K562 (cell line): ENCODE measurements around the gene SMIM35. TPM values are rescaled to one million over a fixed set of nuclear protein-coding genes. Genes with fewer than 3 reads are reported as not detected.

ENCODE experiments used
- ATAC-seq: fragments of 200-7000 bp; cut with Tn5 transposase; 3 replicates; pipeline ENCODE4 v1.9.1; 2020; ENCODE audit warnings: moderate library complexity
- BruUV-seq: library from RNA; stranded (reverse); fragments of 400-500 nt; replicated peaks from 2 replicates; lab custom pipeline; 2021; lab: Mats Ljungman, UMichigan
- CTCF ChIA-PET: fragments of 300-600 bp; formaldehyde crosslinking; extraction: SDS; loops from one replicate; lab custom pipeline; 2021; ENCODE audit warnings: low intra/inter-chr PET ratio; lab: Yijun Ruan, JAX
- POLR2A ChIA-PET: fragments of 300-600, 350-650 bp; sonication (Branson Sonifier 250); formaldehyde crosslinking; extraction: SDS; loops from one replicate; lab custom pipeline; 2021; ENCODE audit warnings: antibody characterized with exemption, inconsistent platforms; lab: Yijun Ruan, JAX
- DNase-seq, 4 experiments: peaks; one replicate each; pipeline versions ENCODE4 v3.0.0 to v3.0.0-alpha.2; 2011 to 2018; ENCODE audit warnings: low spot score in 3 of 4, mixed read lengths in 3 of 4; ENCODE audit errors: extremely low read depth in 1 of 4
- FAIRE-seq: peaks from 2 replicates; lab custom pipeline; 2011; peaks lifted over from hg19 to GRCh38; lab: Jason Lieb, UNC
- H2AFZ ChIP-seq: 2 replicates; pipeline ENCODE4 v1.6.0; 2011; ENCODE audit warnings: low read depth, low read length, control low read depth, inconsistent platforms
- H3K27ac ChIP-seq: fragments of 200-600 bp; 3 replicates; pipeline ENCODE4 v1.8.0; 2011; ENCODE audit warnings: low read depth, mild to moderate bottlenecking, control low read depth, inconsistent platforms, low read length, moderate library complexity, mixed read lengths; ENCODE audit errors: extremely low read depth
- H3K27me3 ChIP-seq, 2 experiments: fragments of 300-600 bp in 1 of 2; 2 replicates in 1 of 2; 3 replicates in 1 of 2; pipeline versions ENCODE4 v1.6.0 to v1.8.0; 2011; ENCODE audit warnings: inconsistent platforms in 2 of 2, low read length in 2 of 2, mild to moderate bottlenecking in 1 of 2, mixed read lengths in 1 of 2, moderate library complexity in 1 of 2; ENCODE audit not compliant: control insufficient read depth in 2 of 2, insufficient read depth in 2 of 2
- H3K36me3 ChIP-seq: fragments of 300-600 bp; 3 replicates; pipeline ENCODE4 v1.8.0; 2011; ENCODE audit warnings: mild to moderate bottlenecking, low read length, inconsistent platforms; ENCODE audit not compliant: control insufficient read depth, insufficient read depth
- H3K4me1 ChIP-seq, 2 experiments: fragments of 200-600 bp in 1 of 2; replicated peaks in 1 of 2; 2 replicates in 1 of 2; 3 replicates in 1 of 2; pipeline versions ENCODE4 v1.5.1 to v1.8.0; 2011; ENCODE audit warnings: inconsistent platforms in 2 of 2, low read length in 2 of 2, mild to moderate bottlenecking in 1 of 2, mixed read lengths in 1 of 2, moderate library complexity in 1 of 2; ENCODE audit not compliant: control insufficient read depth in 2 of 2, insufficient read depth in 2 of 2
- H3K4me2 ChIP-seq: 2 replicates; pipeline ENCODE4 v1.6.1; 2011; ENCODE audit warnings: low read length, control low read depth, inconsistent platforms, mixed read lengths; ENCODE audit not compliant: insufficient read depth
- H3K4me3 ChIP-seq: fragments of 200-600 bp; sonication (generic), shearing (Covaris generic); 2 replicates; pipeline ENCODE4 v1.5.1; 2016; ENCODE audit warnings: control low read depth, inconsistent platforms
- H3K79me2 ChIP-seq: fragments of 200-600 bp; 3 replicates; pipeline ENCODE4 v1.8.0; 2011; ENCODE audit warnings: low read length, inconsistent platforms; ENCODE audit not compliant: control insufficient read depth, insufficient read depth
- H3K9ac ChIP-seq, 2 experiments: 2 replicates each; pipeline versions ENCODE4 v1.6.0 to v1.6.1; 2011; ENCODE audit warnings: low read depth in 2 of 2, low read length in 2 of 2, control low read depth in 1 of 2, inconsistent platforms in 1 of 2, mild to moderate bottlenecking in 1 of 2, mixed read lengths in 1 of 2; ENCODE audit not compliant: insufficient read depth in 1 of 2
- H3K9me1 ChIP-seq: one replicate; pipeline ENCODE4 v1.6.0; 2011; ENCODE audit warnings: inconsistent platforms, mild to moderate bottlenecking, low read length, moderate library complexity; ENCODE audit not compliant: control insufficient read depth, insufficient read depth
- H3K9me3 ChIP-seq: replicated peaks from 2 replicates; pipeline ENCODE4 v1.5.1; 2011; ENCODE audit warnings: low read depth, low read length, inconsistent platforms; ENCODE audit not compliant: control insufficient read depth, insufficient read depth
- H4K20me1 ChIP-seq: replicated peaks from 2 replicates; pipeline ENCODE4 v1.6.1; 2011; ENCODE audit warnings: low read length, inconsistent platforms, mixed read lengths; ENCODE audit not compliant: control insufficient read depth, insufficient read depth
- BRD9 ChIP-seq: fragments of 450-650 bp; IDR thresholded peaks from 2 replicates; pipeline ENCODE4 v1.6.1; 2018; ENCODE audit warnings: low read depth; ENCODE audit not compliant: partially characterized antibody
- ETS1 ChIP-seq: conservative IDR thresholded peaks from 2 replicates; pipeline ENCODE4 v1.6.1; 2011; ENCODE audit warnings: low read depth, mild to moderate bottlenecking, low read length; ENCODE audit not compliant: control insufficient read depth
- GTF2E2 ChIP-seq: fragments of 200-800 bp; sonication (Bioruptor generic); IDR thresholded peaks from 2 replicates; pipeline ENCODE4 v1.6.1; 2016; ENCODE audit warnings: missing genetic modification characterization, missing compliant biosample characterization
- HMG20B ChIP-seq: fragments of 250-450 bp; sonication (Bioruptor Pico); IDR thresholded peaks from 2 replicates; pipeline ENCODE4 v1.5.0; 2021; ENCODE audit warnings: mild to moderate bottlenecking
- ILF3 ChIP-seq: fragments of 450-650 bp; IDR thresholded peaks from 2 replicates; pipeline ENCODE4 v1.6.1; 2018; ENCODE audit warnings: antibody characterized with exemption, mild to moderate bottlenecking, moderate library complexity, borderline replicate concordance
- JUN ChIP-seq, 2 experiments: sonication (generic) in 1 of 2; formaldehyde crosslinking in 1 of 2; IDR thresholded peaks; 2 replicates each; pipeline versions ENCODE4 v1.6.1 to v1.8.0; 2012 to 2022; ENCODE audit warnings: borderline replicate concordance in 2 of 2, mild to moderate bottlenecking in 2 of 2, improper control_type of control experiment in 1 of 2, low read depth in 1 of 2, low read length in 1 of 2, missing genetic modification reagents in 1 of 2
- KDM1A ChIP-seq, 2 experiments: fragments of 450-650 bp; IDR thresholded peaks; 2 replicates each; pipeline ENCODE4 v1.6.1; 2016; ENCODE audit warnings: mild to moderate bottlenecking in 2 of 2
- NFE2 ChIP-seq: IDR thresholded peaks from 2 replicates; pipeline ENCODE4 v1.6.1; 2014; ENCODE audit warnings: antibody characterized with exemption, low read depth
- SAP30 ChIP-seq: fragments of 200-600 bp; sonication (generic); IDR thresholded peaks from 2 replicates; pipeline ENCODE4 v1.6.1; 2012; ENCODE audit warnings: borderline replicate concordance, low read depth, mild to moderate bottlenecking, moderate library complexity, low read length, control low read depth, inconsistent platforms; ENCODE audit not compliant: insufficient read depth, poor library complexity, severe bottlenecking
- TBL1XR1 ChIP-seq, 2 experiments: IDR thresholded peaks; 2 replicates each; pipeline ENCODE4 v1.6.1; 2012; ENCODE audit warnings: improper control_type of control experiment in 2 of 2, low read length in 2 of 2, mild to moderate bottlenecking in 1 of 2
- TCF7 ChIP-seq: sonication (generic); IDR thresholded peaks from 2 replicates; pipeline ENCODE4 v1.6.1; 2016; ENCODE audit warnings: antibody characterized with exemption, borderline replicate concordance
- THAP7 ChIP-seq: fragments of 250-450 bp; sonication (Bioruptor Pico); IDR thresholded peaks from 2 replicates; pipeline ENCODE4 v1.5.0; 2021
- ZC3H8 ChIP-seq: fragments of 450-650 bp; IDR thresholded peaks from 2 replicates; pipeline ENCODE4 v1.6.1; 2017
- ZNF41 ChIP-seq: fragments of 250-450 bp; sonication (Bioruptor Pico); conservative IDR thresholded peaks from 2 replicates; pipeline ENCODE4 v1.4.0; 2020; ENCODE audit warnings: mild to moderate bottlenecking
- ZNF431 ChIP-seq: sonication (generic); formaldehyde crosslinking; IDR thresholded peaks from 2 replicates; pipeline ENCODE4 v1.8.0; 2022; ENCODE audit warnings: mild to moderate bottlenecking, missing genetic modification reagents
- ZNF518B ChIP-seq: fragments of 250-450 bp; sonication (Bioruptor Pico); IDR thresholded peaks from 2 replicates; pipeline ENCODE4 v1.5.0; 2021; ENCODE audit warnings: mild to moderate bottlenecking, moderate library complexity
- ZNF561 ChIP-seq: fragments of 450-650 bp; formaldehyde crosslinking; conservative IDR thresholded peaks from 2 replicates; pipeline ENCODE4 v1.4.0; 2020; ENCODE audit warnings: mild to moderate bottlenecking, moderate library complexity
- WGBS: fragments of 100-300 bp; shearing (Covaris generic); methylation state at CpG from one replicate; pipeline ENCODE4 v1.1.6; 2016; ENCODE audit warnings: low coverage, mixed read lengths; ENCODE audit not compliant: insufficient coverage; ENCODE audit errors: missing lambda C conversion rate; 5-methylcytosine and 5-hydroxymethylcytosine counted together
- in situ Hi-C: fragments of 300-500 bp; cut with MboI; formaldehyde crosslinking; loops from 4 replicates; pipeline ENCODE4 v1.15.0; 2018; ENCODE audit warnings: inconsistent platforms, mixed read lengths
- intact Hi-C: fragments of 100-400 bp; cut with micrococcal nuclease; formaldehyde crosslinking; loops from 2 replicates; pipeline ENCODE4 v1.14.2; 2022
- polyA plus RNA-seq, 8 experiments: library from polyadenylated mRNA; depleted of rRNA in 4 of 8; stranded (reverse) in 5 of 8; unstranded in 3 of 8; fragments of >200 nt; fragmentation: Nextera tagmentation in 2 of 8; fragmentation: Illumina TruSeq in 1 of 8; extraction: Ambion mirVana in 2 of 8; extraction: Trizol in 1 of 8; gene quantifications; 2 replicates each; pipeline versions ENCODE4 v1.2.1 to v1.2.3, GENCODE V29; 2011 to 2014; ENCODE audit warnings: inconsistent platforms in 1 of 8, missing spikeins in 1 of 8
- total RNA-seq, 7 experiments: library from RNA; depleted of rRNA in 6 of 7; stranded (reverse); fragments of >200 nt in 6 of 7; fragmentation: Illumina TruSeq in 2 of 7; extraction: Trizol in 2 of 7; gene quantifications; 2 replicates each; pipeline versions ENCODE4 v1.2.1 to v1.2.3, GENCODE V29; 2011 to 2021; ENCODE audit warnings: low replicate concordance in 1 of 7

SMIM35 gene
- total and polyA plus RNA-seq, 9 of the 15 experiments (the other 6 are each of a cell fraction or from before 2014, with no cell fraction given): 0.03 TPM; not detected in 7

GRCh38 chr11:118080296-118080695, 6.5 kb downstream of the SMIM35 start:
- in situ Hi-C loops: no loop called here
- H3K4me1 ChIP-seq: peaks cover 8 to 17% of the 10 kb centered on the region in 2 experiments; a peak in 4 of 5 replicates
- peaks cover 0 to 24% of the 10 kb centered on the region in 2 experiments; a peak in 3 of 5 replicates for H3K27me3 ChIP-seq
- H3K79me2 ChIP-seq: no peaks in the 10 kb centered on the region
- H4K20me1 ChIP-seq: no peaks in the 10 kb centered on the region
- H3K9ac ChIP-seq: no peak overlapping the region
- no peak for TF ChIP-seq ZNF561 (CRISPR knock-in tag)
- TF ChIP-seq TCF7: no peak
- TF ChIP-seq ILF3: no peak
- TF ChIP-seq TBL1XR1 (IDR thresholded peaks at IDR 0.05; ENCODE audit: low read length in 2 of 2): no peak
- TF ChIP-seq ZNF41 (CRISPR knock-in tag): no peak
- no peak for TF ChIP-seq BRD9
- no peak for TF ChIP-seq NFE2
- no peak for TF ChIP-seq KDM1A (IDR thresholded peaks at IDR 0.05)
- TF ChIP-seq SAP30: no peak
- no peak for TF ChIP-seq JUN (IDR thresholded peaks at IDR 0.05; ENCODE audit: borderline replicate concordance, low read depth, low read length)
- TF ChIP-seq JUN (CRISPR knock-in tag; IDR thresholded peaks at IDR 0.05; ENCODE audit: borderline replicate concordance): no peak
- no peak for TF ChIP-seq HMG20B (CRISPR knock-in tag)
- TF ChIP-seq ZC3H8: no peak
- no peak for TF ChIP-seq GTF2E2
- no peak for TF ChIP-seq ETS1
- no peak for TF ChIP-seq ZNF431 (CRISPR knock-in tag)
- TF ChIP-seq THAP7 (CRISPR knock-in tag): no peak
- TF ChIP-seq ZNF518B: no peak
- H2AFZ ChIP-seq: no peak overlapping the region
- no peak for ATAC-seq
- WGBS: 41% methylated on average over 5 of the region's 5 CpGs
- H3K4me2 ChIP-seq: no peak overlapping the region
- H3K4me3 ChIP-seq: no peak overlapping the region
- H3K27ac ChIP-seq: no peak overlapping the region
- intact Hi-C loops: no loop called here
- POLR2A ChIA-PET: interaction anchor here (1.6 to 2.0 kb wide), 2 partner anchors 9 to 20 kb away, joined by 4 to 8 read pairs; no protein-coding TSS in a partner anchor
- no peaks in the 10 kb centered on the region for H3K36me3 ChIP-seq
- no peaks in the 10 kb centered on the region for H3K9me1 ChIP-seq
- no peaks in the 10 kb centered on the region for H3K9me3 ChIP-seq
- no TSS peak for BruUV-seq
- DNase-seq: no peak
- no peak for FAIRE-seq
- CTCF ChIA-PET: no interaction called here
